Measurements from ENCODE around the gene PKNOX1.

The PKNOX1 gene

GRCh38 chr21:42956824-42957630 is 17.3 kb upstream of the PKNOX1 start:
- TF ChIP-seq REST (IDR thresholded peaks at IDR 0.05; ENCODE audit: insufficient read depth in 1 of 2, low read depth in 2 of 2, low read length in 2 of 2) (no peak), SIN3A (IDR thresholded peaks at IDR 0.05; ENCODE audit: borderline replicate concordance, insufficient read depth, low read length) (no peak), TAF1 (IDR thresholded peaks at IDR 0.05; ENCODE audit: borderline replicate concordance, insufficient read depth, low read length) (no peak), FOXP2 (optimal IDR thresholded peaks at IDR 0.05; ENCODE audit: borderline replicate concordance, extremely low read depth, extremely low read length, insufficient read depth) (no peak), POLR2AphosphoS5 (IDR thresholded peaks at IDR 0.05; ENCODE audit: low read depth, low read length) (no peak)

- TF ChIP-seq TAF1 (IDR thresholded peaks at IDR 0.05; ENCODE audit: borderline replicate concordance, insufficient read depth, low read length) = no peak
- no peak for TF ChIP-seq POLR2AphosphoS5 (IDR thresholded peaks at IDR 0.05; ENCODE audit: low read depth, low read length)
- TF ChIP-seq REST (IDR thresholded peaks at IDR 0.05; ENCODE audit: insufficient read depth in 1 of 2, low read depth in 2 of 2, low read length in 2 of 2) = no peak
- TF ChIP-seq FOXP2 (optimal IDR thresholded peaks at IDR 0.05; ENCODE audit: borderline replicate concordance, extremely low read depth, extremely low read length, insufficient read depth) = no peak
- no peak for TF ChIP-seq SIN3A (IDR thresholded peaks at IDR 0.05; ENCODE audit: borderline replicate concordance, insufficient read depth, low read length)
Measured at GRCh38 chr21:42959728-42960127, 14.6 kb upstream of the PKNOX1 start.

GRCh38 chr21:42962380-42963007 is 11.9 kb upstream of the PKNOX1 start:
- TF ChIP-seq FOXP2 (optimal IDR thresholded peaks at IDR 0.05; ENCODE audit: borderline replicate concordance, extremely low read depth, extremely low read length, insufficient read depth) = no peak
- no peak for TF ChIP-seq TAF1 (IDR thresholded peaks at IDR 0.05; ENCODE audit: borderline replicate concordance, insufficient read depth, low read length)
- TF ChIP-seq POLR2AphosphoS5 (IDR thresholded peaks at IDR 0.05; ENCODE audit: low read depth, low read length) = no peak
- TF ChIP-seq SIN3A (IDR thresholded peaks at IDR 0.05; ENCODE audit: borderline replicate concordance, insufficient read depth, low read length) = no peak
- TF ChIP-seq REST (IDR thresholded peaks at IDR 0.05; ENCODE audit: insufficient read depth in 1 of 2, low read depth in 2 of 2, low read length in 2 of 2) = no peak

- TF ChIP-seq REST (IDR thresholded peaks at IDR 0.05; ENCODE audit: insufficient read depth in 1 of 2, low read depth in 2 of 2, low read length in 2 of 2) (no peak), POLR2AphosphoS5 (IDR thresholded peaks at IDR 0.05; ENCODE audit: low read depth, low read length) (no peak), TAF1 (IDR thresholded peaks at IDR 0.05; ENCODE audit: borderline replicate concordance, insufficient read depth, low read length) (no peak), SIN3A (IDR thresholded peaks at IDR 0.05; ENCODE audit: borderline replicate concordance, insufficient read depth, low read length) (no peak), FOXP2 (optimal IDR thresholded peaks at IDR 0.05; ENCODE audit: borderline replicate concordance, extremely low read depth, extremely low read length, insufficient read depth) (no peak)
Measured at GRCh38 chr21:42964086-42964485, 10.3 kb upstream of the PKNOX1 start.

All from PFSK-1 (cell line).